Gastroesophageal sphincter (tissue), 3 donors: ENCODE results near the gene SHISA9.

ENCODE experiments used
- CTCF ChIP-seq, 4 experiments: fragments of 200-600 bp in 2 of 4; fragments of 450-650 bp in 2 of 4; sonication (generic) in 1 of 4; IDR thresholded peaks; one replicate each; pipeline ENCODE4 v1.5.1; 2017 to 2019; ENCODE audit warnings: antibody characterized with exemption in 4 of 4, mild to moderate bottlenecking in 2 of 4, moderate library complexity in 2 of 4
- EP300 ChIP-seq: sonication (generic); formaldehyde crosslinking; IDR thresholded peaks from one replicate; pipeline ENCODE4 v1.6.1; 2017; ENCODE audit warnings: antibody characterized with exemption, mild to moderate bottlenecking
- POLR2A ChIP-seq, 2 donors: fragments of 450-650 bp; IDR thresholded peaks; one replicate each; pipeline ENCODE4 v1.6.1; 2017; ENCODE audit warnings: antibody characterized with exemption in 2 of 2, mild to moderate bottlenecking in 2 of 2, moderate library complexity in 1 of 2
- POLR2AphosphoS5 ChIP-seq: sonication (generic); formaldehyde crosslinking; IDR thresholded peaks from one replicate; pipeline ENCODE4 v1.6.1; 2017; ENCODE audit warnings: antibody characterized with exemption

- TF ChIP-seq CTCF (IDR thresholded peaks at IDR 0.05) (no peak), EP300 (no peak), POLR2A (IDR thresholded peaks at IDR 0.05) (no peak), POLR2AphosphoS5 (no peak)
Measured at GRCh38 chr16:12900599-12901203, 697 bp upstream of the SHISA9 start.
